PC-3 (cell line): ENCODE measurements around the gene WNT3.

Experiments
- EZH2 ChIP-seq: fragments of 300-600 bp; sonication (generic); IDR thresholded peaks from one replicate; pipeline ENCODE4 v1.6.1; 2017; ENCODE audit warnings: antibody characterized with exemption, mild to moderate bottlenecking, low read length; ENCODE audit not compliant: unreplicated experiment
- TF ChIP-seq, protein P1 (sequence below): fragments of 300-600 bp; sonication (generic); conservative IDR thresholded peaks from 2 replicates; pipeline ENCODE4 v1.5.1; 2017; ENCODE audit warnings: antibody characterized with exemption, low read depth, mild to moderate bottlenecking, low read length

DNA sequence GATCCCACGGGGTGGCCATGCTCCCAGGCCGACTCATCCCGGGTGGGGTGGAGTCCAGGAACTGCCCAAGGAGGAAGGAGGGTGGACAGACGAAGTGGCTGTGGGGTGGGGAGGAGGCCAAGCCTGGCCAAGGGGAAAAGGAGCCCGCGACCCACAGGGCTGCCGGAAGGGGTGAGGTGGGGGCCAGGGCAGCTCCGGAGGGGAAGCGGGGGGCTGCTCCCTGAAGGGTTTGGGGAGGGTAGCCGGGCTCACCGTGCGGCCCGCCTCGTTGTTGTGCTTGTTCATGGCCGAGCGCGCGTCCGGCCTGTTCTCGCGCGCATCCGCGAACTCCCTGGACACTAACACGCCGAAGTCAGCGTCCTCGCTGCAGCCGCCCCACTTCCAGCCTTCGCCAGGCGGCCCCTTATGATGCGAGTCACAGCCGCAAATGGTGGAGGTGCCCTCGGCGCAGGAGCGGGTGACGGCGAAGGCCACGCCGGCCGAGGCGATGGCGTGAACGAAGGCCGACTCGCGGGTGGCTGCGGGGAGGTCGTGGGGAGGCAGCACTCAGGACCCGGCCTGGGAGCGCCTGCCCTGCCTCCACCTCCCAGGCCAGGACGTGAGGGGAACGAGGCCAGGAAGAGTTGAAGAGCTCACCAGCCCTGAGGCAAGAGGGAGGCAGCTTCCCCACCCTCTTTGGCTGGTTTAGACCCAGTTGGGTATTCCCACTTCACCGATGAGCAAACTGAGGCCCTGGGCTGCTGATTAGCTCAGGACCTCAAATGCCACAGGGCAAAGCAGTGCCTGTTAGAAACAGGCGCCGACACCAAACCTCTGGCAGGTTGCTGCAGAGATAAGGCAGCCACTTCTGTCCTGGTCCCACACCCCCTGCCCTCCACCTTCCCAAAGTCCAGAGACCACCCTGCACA is 48.7 kb downstream of the WNT3 start:
- TF ChIP-seq, protein P1, sequence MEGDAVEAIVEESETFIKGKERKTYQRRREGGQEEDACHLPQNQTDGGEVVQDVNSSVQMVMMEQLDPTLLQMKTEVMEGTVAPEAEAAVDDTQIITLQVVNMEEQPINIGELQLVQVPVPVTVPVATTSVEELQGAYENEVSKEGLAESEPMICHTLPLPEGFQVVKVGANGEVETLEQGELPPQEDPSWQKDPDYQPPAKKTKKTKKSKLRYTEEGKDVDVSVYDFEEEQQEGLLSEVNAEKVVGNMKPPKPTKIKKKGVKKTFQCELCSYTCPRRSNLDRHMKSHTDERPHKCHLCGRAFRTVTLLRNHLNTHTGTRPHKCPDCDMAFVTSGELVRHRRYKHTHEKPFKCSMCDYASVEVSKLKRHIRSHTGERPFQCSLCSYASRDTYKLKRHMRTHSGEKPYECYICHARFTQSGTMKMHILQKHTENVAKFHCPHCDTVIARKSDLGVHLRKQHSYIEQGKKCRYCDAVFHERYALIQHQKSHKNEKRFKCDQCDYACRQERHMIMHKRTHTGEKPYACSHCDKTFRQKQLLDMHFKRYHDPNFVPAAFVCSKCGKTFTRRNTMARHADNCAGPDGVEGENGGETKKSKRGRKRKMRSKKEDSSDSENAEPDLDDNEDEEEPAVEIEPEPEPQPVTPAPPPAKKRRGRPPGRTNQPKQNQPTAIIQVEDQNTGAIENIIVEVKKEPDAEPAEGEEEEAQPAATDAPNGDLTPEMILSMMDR: no peak
- no peak for TF ChIP-seq EZH2
